ENCODE data around the gene GADD45G. TPM values are rescaled to one million over a fixed set of nuclear protein-coding genes. Genes with fewer than 3 reads are reported as not detected.

Gene GADD45G
- total RNA-seq, 2 experiments from 2014 or later, result 12.9 to 38.5 TPM

- CTCF ChIA-PET, result interaction anchor here (1.1 kb wide), 1 partner anchor 39 kb away, joined by 3 read pairs; no protein-coding TSS in a partner anchor
- ATAC-seq (no peak), DNase-seq (no peak)
- H3K27ac Mint-ChIP-seq, result no peak overlapping the region
- H3K4me1 Mint-ChIP-seq, result no peaks in the 10 kb centered on the region
- peaks cover 26% of the 10 kb centered on the region for H3K27me3 Mint-ChIP-seq
- no peaks in the 10 kb centered on the region for H3K9me3 Mint-ChIP-seq (ENCODE audit: low read depth)
- no peak overlapping the region for H3K4me3 Mint-ChIP-seq
- H3K36me3 Mint-ChIP-seq, result no peaks in the 10 kb centered on the region
Measured at GRCh38 chr9:89642789-89643188, 38.0 kb downstream of the GADD45G start.

GRCh38 chr9:89646189-89646939, 41.6 kb downstream of the GADD45G start:
- H3K27me3 Mint-ChIP-seq, result peaks cover 48% of the 10 kb centered on the region
- DNase-seq, result no peak
- no peak for ATAC-seq
- H3K36me3 Mint-ChIP-seq, result no peaks in the 10 kb centered on the region
- H3K4me1 Mint-ChIP-seq, result peaks cover 8% of the 10 kb centered on the region
- CTCF ChIA-PET, result interaction anchor here (0.6 kb wide), 1 partner anchor 123 kb away, joined by 4 read pairs; no protein-coding TSS in a partner anchor
- no peak overlapping the region for H3K27ac Mint-ChIP-seq
- H3K9me3 Mint-ChIP-seq (ENCODE audit: low read depth), result no peaks in the 10 kb centered on the region
- no peak overlapping the region for H3K4me3 Mint-ChIP-seq

GRCh38 chr9:89647366-89648128, 42.7 kb downstream of the GADD45G start:
- CTCF ChIA-PET, result no interaction called here
- H3K9me3 Mint-ChIP-seq (ENCODE audit: low read depth), result no peaks in the 10 kb centered on the region
- no peak overlapping the region for H3K4me3 Mint-ChIP-seq
- DNase-seq, result no peak
- peaks cover 59% of the 10 kb centered on the region for H3K27me3 Mint-ChIP-seq
- no peak overlapping the region for H3K27ac Mint-ChIP-seq
- peaks cover 8% of the 10 kb centered on the region for H3K4me1 Mint-ChIP-seq
- ATAC-seq, result no peak
- H3K36me3 Mint-ChIP-seq, result no peaks in the 10 kb centered on the region

- H3K4me3 Mint-ChIP-seq, result no peak overlapping the region
- peaks cover 8% of the 10 kb centered on the region for H3K4me1 Mint-ChIP-seq
- H3K9me3 Mint-ChIP-seq (ENCODE audit: low read depth), result no peaks in the 10 kb centered on the region
- CTCF ChIA-PET, result interaction anchor here (0.7 kb wide), 1 partner anchor 15 kb away, joined by 3 read pairs; no protein-coding TSS in a partner anchor
- no peak overlapping the region for H3K27ac Mint-ChIP-seq
- no peak for DNase-seq
- ATAC-seq, result no peak
- no peaks in the 10 kb centered on the region for H3K36me3 Mint-ChIP-seq
- peaks cover 62% of the 10 kb centered on the region for H3K27me3 Mint-ChIP-seq
Measured at GRCh38 chr9:89648247-89649000, 43.6 kb downstream of the GADD45G start.

GRCh38 chr9:89649039-89649691, 44.4 kb downstream of the GADD45G start:
- peaks cover 8% of the 10 kb centered on the region for H3K4me1 Mint-ChIP-seq
- peaks cover 63% of the 10 kb centered on the region for H3K27me3 Mint-ChIP-seq
- ATAC-seq (no peak), DNase-seq (no peak)
- CTCF ChIA-PET, result interaction anchor here (0.7 kb wide), 1 partner anchor 15 kb away, joined by 3 read pairs; no protein-coding TSS in a partner anchor
- no peak overlapping the region for H3K27ac Mint-ChIP-seq
- H3K36me3 Mint-ChIP-seq, result no peaks in the 10 kb centered on the region
- no peak overlapping the region for H3K4me3 Mint-ChIP-seq
- H3K9me3 Mint-ChIP-seq (ENCODE audit: low read depth), result no peaks in the 10 kb centered on the region

GRCh38 chr9:89654025-89654662, 49.3 kb downstream of the GADD45G start:
- H3K4me1 Mint-ChIP-seq, result peaks cover 48% of the 10 kb centered on the region

GRCh38 chr9:89655056-89655989, 50.5 kb downstream of the GADD45G start:
- no peak overlapping the region for H3K4me3 Mint-ChIP-seq
- H3K27me3 Mint-ChIP-seq, result peaks cover 43% of the 10 kb centered on the region
- CTCF ChIA-PET, result interaction anchor here (0.7 to 1.9 kb wide), 4 partner anchors 47 to 58 kb away, joined by 3 to 5 read pairs (median 4); no protein-coding TSS in a partner anchor
- H3K27ac Mint-ChIP-seq, result no peak overlapping the region
- no peak for ATAC-seq
- H3K9me3 Mint-ChIP-seq (ENCODE audit: low read depth), result no peaks in the 10 kb centered on the region
- H3K4me1 Mint-ChIP-seq, result peaks cover 42% of the 10 kb centered on the region
- no peaks in the 10 kb centered on the region for H3K36me3 Mint-ChIP-seq
- DNase-seq, result no peak

More at GRCh38 chr9:89654025-89654662, 49.3 kb downstream of the GADD45G start:
- no peaks in the 10 kb centered on the region for H3K36me3 Mint-ChIP-seq
- CTCF ChIA-PET, result interaction anchor here (1.6 kb wide), 1 partner anchor 56 kb away, joined by 4 read pairs; no protein-coding TSS in a partner anchor
- peaks cover 47% of the 10 kb centered on the region for H3K27me3 Mint-ChIP-seq
- H3K9me3 Mint-ChIP-seq (ENCODE audit: low read depth), result no peaks in the 10 kb centered on the region
- ATAC-seq, result no peak
- H3K4me3 Mint-ChIP-seq, result no peak overlapping the region
- H3K27ac Mint-ChIP-seq, result no peak overlapping the region
- no peak for DNase-seq

Other genes with a start within 250 kb of the GADD45G start
- gene SEMA4D, start 106.9 kb upstream of the GADD45G start, total RNA-seq, result 100 to 1,000 TPM; 408 to 525 TPM

Data from activated CD8-positive, alpha-beta memory T cell treated with anti-CD3 and anti-CD28 coated beads, Interleukin-2, amount 10 ng/mL, durations not matched to agents 7 days and 5 days (primary cell).